HEK293 (cell line): ENCODE results near the gene PARD3.

Source experiments
- CTCF ChIA-PET: fragments of 350-600 bp; formaldehyde crosslinking; extraction: SDS; loops from one replicate; lab custom pipeline; 2021; ENCODE audit warnings: antibody characterized with exemption; lab: Yijun Ruan, JAX
- POLR2A ChIA-PET: fragments of 300-600 bp; formaldehyde crosslinking; extraction: SDS; loops from one replicate; lab custom pipeline; 2020; ENCODE audit warnings: antibody characterized with exemption, inconsistent platforms; lab: Yijun Ruan, JAX
- H3K27ac ChIP-seq: fragments of 200-500 bp; sonication (Bioruptor generic); 2 replicates; pipeline ENCODE4 v1.5.1; 2014; ENCODE audit warnings: low read depth, low read length, control low read depth, inconsistent platforms; ENCODE audit errors: extremely low read depth
- H3K36me3 ChIP-seq, 2 experiments: fragments of 200-500 bp in 1 of 2; sonication (Bioruptor generic) in 1 of 2; 1 replicate in 1 of 2; 2 replicates in 1 of 2; pipeline ENCODE4 v1.5.1; 2014 to 2017; ENCODE audit warnings: inconsistent platforms in 2 of 2, low read length in 2 of 2; ENCODE audit not compliant: control insufficient read depth in 2 of 2, insufficient read depth in 1 of 2
- H3K4me1 ChIP-seq: fragments of 200-500 bp; sonication (Bioruptor generic); 2 replicates; pipeline ENCODE4 v1.5.1; 2014; ENCODE audit warnings: mild to moderate bottlenecking, low read length, inconsistent platforms; ENCODE audit not compliant: control insufficient read depth, insufficient read depth
- H3K4me3 ChIP-seq: 2 replicates; pipeline ENCODE4 v1.5.1; 2011; ENCODE audit warnings: low read depth, mild to moderate bottlenecking, control low read depth, low read length, moderate library complexity
- H3K9me3 ChIP-seq: fragments of 200-500 bp; sonication (Bioruptor generic); 2 replicates; pipeline ENCODE4 v1.5.1; 2014; ENCODE audit warnings: low read depth, low read length, inconsistent platforms; ENCODE audit not compliant: control insufficient read depth, insufficient read depth
- GFI1B ChIP-seq: fragments of 450-650 bp; formaldehyde crosslinking; IDR thresholded peaks from 2 replicates; pipeline ENCODE4 v1.5.1; 2016; ENCODE audit warnings: missing biosample characterization, missing genetic modification characterization
- GLI4 ChIP-seq: fragments of 450-650 bp; formaldehyde crosslinking; IDR thresholded peaks from 2 replicates; pipeline ENCODE4 v1.5.1; 2016; ENCODE audit warnings: missing biosample characterization, missing genetic modification characterization
- HOXD13 ChIP-seq: sonication (generic); formaldehyde crosslinking; IDR thresholded peaks from 2 replicates; pipeline ENCODE4 v1.8.0; 2022; ENCODE audit warnings: missing genetic modification reagents, borderline replicate concordance
- KLF9 ChIP-seq: fragments of 450-650 bp; formaldehyde crosslinking; IDR thresholded peaks from 2 replicates; pipeline ENCODE4 v1.5.1; 2016; ENCODE audit warnings: missing biosample characterization, missing genetic modification characterization, low read depth
- RBAK ChIP-seq: fragments of 450-650 bp; formaldehyde crosslinking; IDR thresholded peaks from 2 replicates; pipeline ENCODE4 v1.5.1; 2016; ENCODE audit warnings: missing biosample characterization, missing genetic modification characterization
- TCF7L2 ChIP-seq: IDR thresholded peaks from 2 replicates; pipeline ENCODE4 v1.6.1; 2011; ENCODE audit warnings: low read depth, mild to moderate bottlenecking, inconsistent platforms, low read length, moderate library complexity, borderline replicate concordance
- ZBTB17 ChIP-seq: fragments of 450-650 bp; formaldehyde crosslinking; IDR thresholded peaks from 2 replicates; pipeline ENCODE4 v1.5.1; 2016; ENCODE audit warnings: missing biosample characterization, missing genetic modification characterization
- ZBTB48 ChIP-seq: fragments of 450-650 bp; formaldehyde crosslinking; IDR thresholded peaks from 2 replicates; pipeline ENCODE4 v1.5.1; 2016; ENCODE audit warnings: missing biosample characterization, missing genetic modification characterization
- ZFP69B ChIP-seq: fragments of 450-650 bp; formaldehyde crosslinking; IDR thresholded peaks from 2 replicates; pipeline ENCODE4 v1.5.1; 2016; ENCODE audit warnings: missing biosample characterization, missing genetic modification characterization
- ZIC2 ChIP-seq: fragments of 450-650 bp; formaldehyde crosslinking; IDR thresholded peaks from 2 replicates; pipeline ENCODE4 v1.5.1; 2016; ENCODE audit warnings: missing biosample characterization, missing genetic modification characterization
- ZNF157 ChIP-seq: fragments of 450-650 bp; formaldehyde crosslinking; IDR thresholded peaks from 2 replicates; pipeline ENCODE4 v1.5.1; 2016; ENCODE audit warnings: missing biosample characterization, missing genetic modification characterization
- ZNF202 ChIP-seq: fragments of 450-650 bp; formaldehyde crosslinking; IDR thresholded peaks from 2 replicates; pipeline ENCODE4 v1.5.1; 2016; ENCODE audit warnings: missing biosample characterization, missing genetic modification characterization, borderline replicate concordance
- ZNF24 ChIP-seq: fragments of 450-650 bp; formaldehyde crosslinking; IDR thresholded peaks from 2 replicates; pipeline ENCODE4 v1.5.1; 2016; ENCODE audit warnings: missing biosample characterization, missing genetic modification characterization
- ZNF274 ChIP-seq, 2 experiments: fragments of 200-500 bp in 1 of 2; fragments of 450-650 bp in 1 of 2; sonication (Bioruptor generic) in 1 of 2; formaldehyde crosslinking in 1 of 2; IDR thresholded peaks; 2 replicates each; pipeline versions ENCODE4 v1.5.1 to v1.6.1; 2014 to 2016; ENCODE audit warnings: borderline replicate concordance in 1 of 2, inconsistent platforms in 1 of 2, low read length in 1 of 2, missing biosample characterization in 1 of 2, missing genetic modification characterization in 1 of 2
- ZNF391 ChIP-seq: fragments of 450-650 bp; formaldehyde crosslinking; IDR thresholded peaks from 2 replicates; pipeline ENCODE4 v1.5.1; 2016; ENCODE audit warnings: low read depth, missing biosample characterization, missing genetic modification characterization, borderline replicate concordance
- ZNF423 ChIP-seq: fragments of 450-650 bp; formaldehyde crosslinking; IDR thresholded peaks from 2 replicates; pipeline ENCODE4 v1.5.1; 2016; ENCODE audit warnings: missing biosample characterization, missing genetic modification characterization
- ZNF513 ChIP-seq: fragments of 450-650 bp; IDR thresholded peaks from 2 replicates; pipeline ENCODE4 v1.5.1; 2018; ENCODE audit warnings: missing biosample characterization, missing genetic modification characterization
- ZNF530 ChIP-seq: fragments of 450-650 bp; formaldehyde crosslinking; IDR thresholded peaks from 2 replicates; pipeline ENCODE4 v1.5.1; 2016; ENCODE audit warnings: low read depth, missing biosample characterization, missing genetic modification characterization
- ZNF600 ChIP-seq: fragments of 450-650 bp; formaldehyde crosslinking; IDR thresholded peaks from 2 replicates; pipeline ENCODE4 v1.5.1; 2016; ENCODE audit warnings: missing biosample characterization, missing genetic modification characterization
- ZNF623 ChIP-seq: fragments of 450-650 bp; formaldehyde crosslinking; IDR thresholded peaks from 2 replicates; pipeline ENCODE4 v1.5.1; 2016; ENCODE audit warnings: missing biosample characterization, missing genetic modification characterization
- ZNF626 ChIP-seq: fragments of 450-650 bp; sonication (Bioruptor Pico); formaldehyde crosslinking; IDR thresholded peaks from 2 replicates; pipeline ENCODE4 v1.5.1; 2018; ENCODE audit warnings: missing biosample characterization, missing genetic modification characterization, inconsistent platforms
- ZNF639 ChIP-seq: fragments of 450-650 bp; formaldehyde crosslinking; IDR thresholded peaks from 2 replicates; pipeline ENCODE4 v1.5.1; 2016; ENCODE audit warnings: missing biosample characterization, missing genetic modification characterization
- ZNF664 ChIP-seq: fragments of 450-650 bp; formaldehyde crosslinking; IDR thresholded peaks from 2 replicates; pipeline ENCODE4 v1.5.1; 2016; ENCODE audit warnings: missing biosample characterization, missing genetic modification characterization
- ZNF670 ChIP-seq: fragments of 450-650 bp; formaldehyde crosslinking; IDR thresholded peaks from 2 replicates; pipeline ENCODE4 v1.5.1; 2016; ENCODE audit warnings: missing biosample characterization, missing genetic modification characterization, low read depth
- ZNF777 ChIP-seq: fragments of 450-650 bp; formaldehyde crosslinking; IDR thresholded peaks from 2 replicates; pipeline ENCODE4 v1.5.1; 2017; ENCODE audit warnings: missing biosample characterization, missing genetic modification characterization, borderline replicate concordance
- TF ChIP-seq, protein P1 (sequence below): fragments of 450-650 bp; formaldehyde crosslinking; IDR thresholded peaks from 2 replicates; pipeline ENCODE4 v1.5.1; 2016; ENCODE audit warnings: missing biosample characterization, missing genetic modification characterization, borderline replicate concordance
- TF ChIP-seq, protein P2 (sequence below): fragments of 450-650 bp; formaldehyde crosslinking; IDR thresholded peaks from 2 replicates; pipeline ENCODE4 v1.5.1; 2016; ENCODE audit warnings: missing biosample characterization, missing genetic modification characterization, low read depth

Gene PARD3

DNA sequence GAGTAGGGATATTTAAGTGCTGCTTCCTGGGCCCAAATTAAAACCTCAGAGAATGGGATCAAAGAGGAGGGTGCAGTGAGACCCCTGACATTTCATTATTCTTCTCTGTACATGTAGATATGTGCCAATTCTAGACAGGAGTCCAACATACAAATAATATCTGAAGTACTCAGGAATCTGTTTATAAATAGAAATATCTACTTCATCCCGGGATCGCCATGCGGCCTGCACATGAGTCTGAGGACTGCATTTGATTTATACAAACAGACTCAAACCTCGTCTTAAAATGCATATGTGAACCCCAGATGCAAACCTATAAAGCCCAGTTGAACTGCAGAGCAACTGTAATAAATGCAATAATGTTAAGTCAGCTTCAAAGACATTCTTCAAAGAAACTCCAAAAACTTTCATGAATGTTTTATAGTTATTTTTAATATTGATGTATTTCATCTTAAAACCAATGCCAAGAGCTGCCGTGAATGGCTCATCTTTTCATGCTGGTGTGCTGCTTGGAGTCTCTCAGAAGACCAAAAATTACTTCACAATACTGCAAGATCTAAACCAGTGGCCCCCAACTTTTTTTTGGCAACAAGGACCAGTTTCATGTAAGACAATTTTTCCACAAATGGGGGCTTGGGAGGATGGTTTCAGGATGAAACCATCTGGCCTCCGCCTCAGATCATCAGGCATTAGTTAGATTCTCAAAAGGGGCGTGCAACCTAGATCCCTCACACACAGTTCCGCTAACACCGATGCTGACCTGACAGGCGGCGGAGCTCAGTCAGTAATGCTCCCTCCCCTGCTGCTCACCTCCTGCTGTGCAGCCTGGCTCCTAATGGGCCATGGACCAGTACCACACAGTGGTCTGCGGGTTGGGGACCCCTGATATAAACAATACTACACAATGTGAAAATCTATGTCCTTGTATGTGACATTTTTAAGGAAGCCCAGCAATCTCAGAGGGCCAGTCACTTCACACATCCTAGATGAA is 166.9 kb downstream of the PARD3 start:
- Histone ChIP-seq H3K36me3 (no peaks in the 10 kb centered on the region), H3K9me3 (no peaks in the 10 kb centered on the region), H3K27ac (no peak overlapping the region), H3K4me1 (peaks cover 2% of the 10 kb centered on the region; the same call in 1 of the 2 replicates)
- POLR2A ChIA-PET = no interaction called here
- CTCF ChIA-PET = interaction anchor here (0.6 to 2.7 kb wide), 3 partner anchors 10 to 1208 kb away, joined by 3 to 13 read pairs (median 3); no protein-coding TSS in a partner anchor
- TF ChIP-seq KLF9 (no peak), ZIC2 (tag by site-specific recombination) (peak; percentile 67), ZNF639 (tag by site-specific recombination) (no peak), ZBTB48 (tag by site-specific recombination) (no peak), ZNF626 (tag by site-specific recombination) (no peak), ZNF513 (tag by site-specific recombination) (no peak), RBAK (tag by site-specific recombination) (no peak)
- TF ChIP-seq, protein P1, sequence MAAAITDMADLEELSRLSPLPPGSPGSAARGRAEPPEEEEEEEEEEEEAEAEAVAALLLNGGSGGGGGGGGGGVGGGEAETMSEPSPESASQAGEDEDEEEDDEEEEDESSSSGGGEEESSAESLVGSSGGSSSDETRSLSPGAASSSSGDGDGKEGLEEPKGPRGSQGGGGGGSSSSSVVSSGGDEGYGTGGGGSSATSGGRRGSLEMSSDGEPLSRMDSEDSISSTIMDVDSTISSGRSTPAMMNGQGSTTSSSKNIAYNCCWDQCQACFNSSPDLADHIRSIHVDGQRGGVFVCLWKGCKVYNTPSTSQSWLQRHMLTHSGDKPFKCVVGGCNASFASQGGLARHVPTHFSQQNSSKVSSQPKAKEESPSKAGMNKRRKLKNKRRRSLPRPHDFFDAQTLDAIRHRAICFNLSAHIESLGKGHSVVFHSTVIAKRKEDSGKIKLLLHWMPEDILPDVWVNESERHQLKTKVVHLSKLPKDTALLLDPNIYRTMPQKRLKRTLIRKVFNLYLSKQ (tag by site-specific recombination) = no peak
- TF ChIP-seq, all 188 proteins: peak for 1
- no peak overlapping the region for H3K4me3 ChIP-seq

DNA sequence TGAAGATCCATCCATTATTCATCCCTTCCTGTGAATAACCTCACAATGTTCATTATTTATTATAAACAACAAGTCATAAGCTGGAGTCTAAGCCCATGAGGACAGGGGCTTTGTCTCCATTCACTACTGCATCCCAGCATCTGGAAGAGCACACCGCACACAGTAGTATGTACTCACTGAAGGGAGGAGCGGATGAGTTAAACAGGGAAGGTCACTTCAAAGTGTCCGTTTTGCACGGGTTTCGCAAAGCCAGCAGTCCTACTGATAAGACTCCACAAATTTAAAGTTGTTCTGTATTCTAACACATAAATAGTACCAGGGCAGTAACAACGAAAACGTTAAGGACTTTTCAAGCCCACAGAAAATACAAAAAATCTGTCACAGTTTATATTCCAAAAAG is 167.9 kb downstream of the PARD3 start:
- ChIA-PET POLR2A (no interaction called here), CTCF (interaction anchor here (0.6 to 2.7 kb wide), 8 partner anchors 9 to 1182 kb away, joined by 3 to 13 read pairs (median 4); no protein-coding TSS in a partner anchor)

More for the DNA sequence above, 167.9 kb downstream of the PARD3 start:
- TF ChIP-seq ZNF202 (no peak), GFI1B (no peak), GLI4 (tag by site-specific recombination) (no peak), ZNF391 (no peak), ZNF423 (no peak), ZNF157 (no peak), TCF7L2 (no peak), ZNF530 (tag by site-specific recombination) (no peak), ZNF777 (no peak), HOXD13 (no peak), ZFP69B (tag by site-specific recombination) (no peak), ZNF600 (tag by site-specific recombination) (no peak), ZNF670 (tag by site-specific recombination) (no peak), ZNF24 (no peak), ZNF623 (tag by site-specific recombination) (no peak), ZNF626 (tag by site-specific recombination) (no peak), ZNF274 (IDR thresholded peaks at IDR 0.05; ENCODE audit: low read length) (no peak), ZNF274 (tag by site-specific recombination; IDR thresholded peaks at IDR 0.05; ENCODE audit: borderline replicate concordance) (no peak), ZNF664 (tag by site-specific recombination) (no peak), ZBTB17 (no peak)
- TF ChIP-seq, protein P2, sequence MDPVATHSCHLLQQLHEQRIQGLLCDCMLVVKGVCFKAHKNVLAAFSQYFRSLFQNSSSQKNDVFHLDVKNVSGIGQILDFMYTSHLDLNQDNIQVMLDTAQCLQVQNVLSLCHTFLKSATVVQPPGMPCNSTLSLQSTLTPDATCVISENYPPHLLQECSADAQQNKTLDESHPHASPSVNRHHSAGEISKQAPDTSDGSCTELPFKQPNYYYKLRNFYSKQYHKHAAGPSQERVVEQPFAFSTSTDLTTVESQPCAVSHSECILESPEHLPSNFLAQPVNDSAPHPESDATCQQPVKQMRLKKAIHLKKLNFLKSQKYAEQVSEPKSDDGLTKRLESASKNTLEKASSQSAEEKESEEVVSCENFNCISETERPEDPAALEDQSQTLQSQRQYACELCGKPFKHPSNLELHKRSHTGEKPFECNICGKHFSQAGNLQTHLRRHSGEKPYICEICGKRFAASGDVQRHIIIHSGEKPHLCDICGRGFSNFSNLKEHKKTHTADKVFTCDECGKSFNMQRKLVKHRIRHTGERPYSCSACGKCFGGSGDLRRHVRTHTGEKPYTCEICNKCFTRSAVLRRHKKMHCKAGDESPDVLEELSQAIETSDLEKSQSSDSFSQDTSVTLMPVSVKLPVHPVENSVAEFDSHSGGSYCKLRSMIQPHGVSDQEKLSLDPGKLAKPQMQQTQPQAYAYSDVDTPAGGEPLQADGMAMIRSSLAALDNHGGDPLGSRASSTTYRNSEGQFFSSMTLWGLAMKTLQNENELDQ (tag by site-specific recombination) = no peak
- H3K27ac ChIP-seq = no peak overlapping the region
- no peaks in the 10 kb centered on the region for H3K4me1 ChIP-seq
- H3K9me3 ChIP-seq = no peaks in the 10 kb centered on the region
- H3K36me3 ChIP-seq = no peaks in the 10 kb centered on the region
- H3K4me3 ChIP-seq = no peak overlapping the region
